Superior temporal gyrus (tissue), 1 donor: ENCODE data around the gene ABCA7.
"Not testable (repeated sequence)": the region's sequence is repeated elsewhere in the genome, so short reads cannot be mapped to it uniquely, and the experiment has no call there.

Experiments used
- DNase-seq: peaks from one replicate; pipeline ENCODE4 v3.0.0-alpha.2; 2016; ENCODE audit errors: extremely low spot score

The ABCA7 gene

DNA sequence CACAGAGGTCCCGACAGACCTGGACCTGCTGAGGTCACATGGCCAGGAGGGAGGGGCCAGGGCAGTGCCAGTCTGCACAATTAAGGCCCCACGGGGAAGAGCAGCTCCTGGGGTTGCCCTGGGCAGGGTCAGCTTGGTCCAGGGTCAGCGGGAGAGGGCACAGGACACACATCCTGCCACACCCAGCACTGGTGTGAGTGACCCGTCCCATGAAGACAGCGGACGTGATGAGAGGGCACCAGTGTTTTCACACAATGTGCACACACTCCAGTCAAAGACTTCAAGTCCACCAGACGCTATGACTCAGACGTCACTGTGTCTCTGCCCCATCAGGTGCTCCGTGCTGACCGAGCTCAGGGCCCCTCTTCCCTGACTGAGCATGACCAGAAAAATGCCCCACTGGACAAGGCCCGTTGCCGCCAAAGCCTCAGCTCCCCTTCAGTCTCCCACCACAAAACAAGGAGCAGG lies 23.2 kb upstream of the ABCA7 start:
- DNase-seq: no peak

DNA sequence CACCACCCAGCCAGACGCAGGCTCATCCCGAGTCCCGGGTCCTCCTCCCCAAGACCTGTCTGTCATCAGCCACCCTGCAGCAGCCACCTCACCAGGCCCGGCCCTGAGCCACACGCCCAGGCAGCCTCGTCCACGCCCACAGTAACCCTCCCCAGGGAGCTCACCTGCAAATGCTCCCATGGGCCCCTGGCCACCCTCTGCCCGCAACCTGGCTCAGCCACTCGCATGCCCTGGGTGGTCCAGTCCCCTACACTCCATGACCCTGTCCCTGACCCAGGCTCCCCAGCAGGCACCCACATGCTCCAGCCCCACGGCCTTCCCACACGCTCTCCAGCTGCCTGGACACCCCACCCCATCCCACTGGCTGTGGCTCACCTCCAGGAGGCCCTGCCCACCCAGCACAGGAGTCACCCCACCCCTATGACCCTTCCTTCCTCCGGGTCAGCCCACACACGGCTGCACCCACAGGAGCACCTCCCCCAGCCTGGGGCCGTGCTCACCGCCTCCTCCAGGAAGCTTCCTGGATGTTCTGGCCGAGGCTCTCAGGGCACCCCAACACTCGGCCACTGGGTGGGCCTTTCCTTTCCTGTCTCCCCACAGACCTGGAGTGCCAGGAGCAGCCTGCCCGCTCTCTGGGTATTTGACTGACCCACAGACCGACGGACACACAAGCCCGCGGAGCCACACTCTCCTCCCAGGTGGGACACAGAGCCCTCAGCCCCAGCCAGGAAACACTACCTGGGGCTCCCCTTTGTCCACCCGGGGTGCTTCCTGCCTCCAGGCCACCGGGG lies 22.6 kb upstream of the ABCA7 start:
- no peak for DNase-seq

GRCh38 chr19:1017906-1018305 lies 22.0 kb upstream of the ABCA7 start:
- no peak for DNase-seq

- DNase-seq: no peak
These were observed 21.5 kb upstream of the ABCA7 start for GRCh38 chr19:1018393-1018792.

DNA sequence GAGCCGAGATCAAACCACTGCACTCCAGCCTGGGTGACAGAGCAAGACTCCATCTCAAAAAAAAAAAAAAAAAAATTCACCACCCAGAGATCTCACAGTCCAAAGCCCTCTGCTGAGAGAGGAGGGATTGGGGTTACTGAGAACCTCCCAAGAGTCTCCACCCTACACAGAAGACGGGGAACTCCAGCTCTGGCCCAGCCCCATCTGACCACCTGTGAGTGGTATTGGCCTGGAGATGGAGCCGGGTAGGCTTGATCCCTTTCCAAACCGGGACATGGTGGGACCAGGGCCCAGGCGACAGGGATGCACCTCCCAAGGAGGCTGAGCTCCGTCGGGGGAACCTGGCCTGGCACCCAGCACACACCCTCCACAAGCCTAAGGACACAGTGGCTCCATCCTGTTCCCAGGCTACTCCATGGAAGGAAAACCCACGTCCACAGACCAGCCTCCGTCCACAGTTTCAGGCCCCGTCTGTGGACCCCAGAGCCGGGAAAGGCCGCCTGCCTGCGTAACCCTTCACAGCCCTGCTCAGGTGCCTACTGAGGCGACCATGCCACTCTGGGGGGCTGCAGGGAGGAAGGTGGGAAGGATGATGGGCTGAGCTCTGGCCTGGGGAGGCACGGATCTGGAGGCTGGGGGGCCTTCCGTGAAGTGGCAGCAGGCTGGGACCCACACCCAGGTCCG lies 20.8 kb upstream of the ABCA7 start:
- no peak for DNase-seq

- DNase-seq: no peak
These were observed 20.3 kb upstream of the ABCA7 start for GRCh38 chr19:1019616-1019961.

DNA sequence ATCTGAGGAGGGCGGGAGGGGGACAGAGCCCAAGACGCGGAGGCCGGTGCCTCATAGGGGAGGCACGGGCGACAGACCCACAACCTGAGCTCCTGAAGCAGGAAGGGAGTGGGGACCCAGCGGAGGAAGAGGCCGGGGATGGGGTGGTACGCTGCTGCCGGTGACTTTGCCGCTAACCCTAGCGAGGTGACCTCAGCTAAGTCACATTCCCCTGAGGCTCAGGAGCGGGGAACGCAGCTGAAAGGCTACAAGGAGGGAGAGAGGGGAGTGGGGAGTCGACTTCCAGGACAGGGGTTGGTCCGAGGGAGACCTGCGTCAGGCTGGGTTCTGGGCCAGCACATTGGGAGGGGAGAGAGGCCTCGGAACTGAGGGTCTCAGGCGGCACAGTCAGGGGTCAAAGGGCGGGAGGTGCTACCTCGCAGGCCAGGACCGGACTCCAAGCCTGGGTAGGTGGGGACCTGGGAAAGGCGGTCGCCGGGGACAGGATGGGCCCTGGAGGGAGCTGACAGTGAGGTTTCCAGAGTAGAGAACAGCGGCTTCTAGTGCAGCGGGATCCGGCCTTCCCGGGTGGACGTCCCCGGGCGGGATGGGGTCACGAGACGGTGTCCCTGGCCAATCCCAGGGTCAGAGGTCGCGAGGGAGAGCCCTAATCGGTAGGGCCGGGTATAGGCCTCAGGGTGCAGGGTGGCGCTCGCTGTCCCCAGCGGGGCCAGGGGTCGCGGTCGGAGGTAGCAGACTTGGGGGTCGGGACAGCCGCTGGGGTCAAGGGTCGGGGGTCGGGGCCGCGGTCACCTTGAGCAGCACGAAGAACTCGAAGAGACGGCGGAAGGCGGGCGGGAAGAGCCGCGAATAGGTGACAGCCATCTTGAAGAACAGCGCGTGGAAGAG lies 19.7 kb upstream of the ABCA7 start:
- no peak for DNase-seq

DNA sequence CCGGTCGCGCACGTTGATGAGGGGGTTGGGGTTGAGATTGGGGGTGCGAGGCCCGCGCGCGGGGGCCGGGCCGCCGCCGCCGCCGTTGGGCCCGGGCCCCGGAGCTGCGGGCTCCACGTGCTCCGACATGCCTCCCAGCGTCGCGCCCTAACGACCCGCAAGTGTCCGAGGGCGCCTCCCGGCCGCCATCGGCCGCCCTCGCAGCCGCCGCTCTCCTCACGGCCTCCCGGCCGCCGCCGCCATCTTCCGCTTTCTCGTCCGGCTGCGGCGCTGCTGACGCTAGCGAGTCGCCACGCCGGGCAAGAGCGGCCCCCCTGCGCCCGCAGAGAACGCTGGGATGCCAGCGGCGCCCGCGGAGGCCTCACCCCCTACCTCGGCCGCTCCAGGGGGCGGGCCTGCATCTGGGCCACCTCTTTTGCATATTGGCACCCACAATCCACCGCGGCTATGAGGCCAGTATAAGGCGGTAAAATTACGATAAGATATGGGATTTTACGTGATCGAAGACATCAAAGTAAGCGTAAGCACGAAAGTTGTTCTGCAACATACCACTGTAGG lies 19.0 kb upstream of the ABCA7 start, which contains the start of gene TMEM259:
Gene TMEM259 (minus strand): TSS at position 256 of the 558 bp plus-strand sequence. CDS start 127 bp downstream, at position 129.
- DNase-seq: peak; percentile 99

GRCh38 chr19:1023883-1024188 lies 16.1 kb upstream of the ABCA7 start:
- DNase-seq: not testable (repeated sequence)

GRCh38 chr19:1025080-1025479 lies 14.8 kb upstream of the ABCA7 start:
- not testable (repeated sequence) for DNase-seq

- no peak for DNase-seq
These were observed 13.7 kb upstream of the ABCA7 start, which contains the start of gene CNN2 for GRCh38 chr19:1025960-1026782. Gene CNN2 (plus strand): TSS chr19:1026608. CDS start chr19:1026662, 54 bp downstream.

DNA sequence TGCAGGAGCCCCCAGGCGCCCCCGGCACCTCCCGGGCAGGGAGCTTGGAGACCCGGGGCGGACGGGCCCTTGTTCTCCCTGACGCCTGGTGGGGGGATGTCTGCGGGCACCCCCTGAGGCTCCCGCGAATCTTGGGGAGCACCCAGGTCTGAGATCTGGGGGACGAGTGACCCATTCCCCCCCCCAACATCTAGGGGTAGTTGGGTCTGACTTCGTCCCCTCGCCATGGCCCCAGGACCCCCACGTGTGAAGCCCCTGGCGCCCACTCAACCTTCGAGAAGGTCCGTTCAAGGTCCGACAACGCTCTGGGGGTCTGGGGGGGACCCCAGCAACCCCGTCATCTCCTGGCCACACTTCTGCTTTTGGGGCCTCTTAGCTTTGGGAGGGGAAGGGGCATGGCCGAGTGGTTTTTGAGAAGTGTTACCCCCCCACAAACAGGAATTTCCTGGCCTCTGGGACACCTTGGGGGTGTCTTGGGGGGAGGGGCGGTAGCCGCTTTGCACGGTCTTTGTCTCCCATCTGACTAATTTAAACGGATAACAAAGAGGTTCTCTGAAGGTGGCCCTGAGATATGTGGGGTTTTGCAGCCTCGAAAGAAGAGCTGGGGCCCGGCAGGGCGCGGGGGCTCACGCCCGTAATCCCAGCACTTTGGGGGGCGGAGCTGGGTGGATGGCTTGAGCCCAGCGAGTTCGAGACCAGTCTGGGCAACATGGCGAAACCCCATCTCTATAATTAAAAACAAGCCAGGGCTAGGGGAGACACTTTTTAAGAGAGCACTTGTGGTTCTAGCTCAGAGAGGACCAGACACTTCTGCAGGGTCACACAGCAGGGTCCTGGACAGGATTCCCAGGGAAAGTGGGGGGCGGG lies 12.9 kb upstream of the ABCA7 start:
- DNase-seq: no peak

DNA sequence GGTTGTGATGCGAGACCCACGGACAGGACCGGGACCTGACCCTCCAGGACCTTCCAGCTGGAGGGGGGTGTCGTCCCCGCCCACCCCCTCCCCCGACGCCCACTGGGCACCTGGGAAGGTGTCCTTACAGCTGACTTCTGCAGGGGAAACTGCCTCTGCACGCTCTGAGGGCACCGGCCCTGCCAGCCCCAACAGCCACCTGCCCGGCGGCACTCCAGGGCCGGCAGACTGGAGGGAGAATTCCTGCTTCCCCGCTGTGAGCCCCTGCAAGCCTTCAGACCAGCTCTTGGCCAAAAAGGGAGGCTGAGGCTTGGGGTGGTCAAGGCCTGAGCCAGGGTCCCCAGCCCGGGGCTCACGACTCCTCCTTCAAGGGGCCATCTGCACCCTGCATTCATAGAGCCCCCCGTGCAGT lies 12.3 kb upstream of the ABCA7 start:
- no peak for DNase-seq

DNA sequence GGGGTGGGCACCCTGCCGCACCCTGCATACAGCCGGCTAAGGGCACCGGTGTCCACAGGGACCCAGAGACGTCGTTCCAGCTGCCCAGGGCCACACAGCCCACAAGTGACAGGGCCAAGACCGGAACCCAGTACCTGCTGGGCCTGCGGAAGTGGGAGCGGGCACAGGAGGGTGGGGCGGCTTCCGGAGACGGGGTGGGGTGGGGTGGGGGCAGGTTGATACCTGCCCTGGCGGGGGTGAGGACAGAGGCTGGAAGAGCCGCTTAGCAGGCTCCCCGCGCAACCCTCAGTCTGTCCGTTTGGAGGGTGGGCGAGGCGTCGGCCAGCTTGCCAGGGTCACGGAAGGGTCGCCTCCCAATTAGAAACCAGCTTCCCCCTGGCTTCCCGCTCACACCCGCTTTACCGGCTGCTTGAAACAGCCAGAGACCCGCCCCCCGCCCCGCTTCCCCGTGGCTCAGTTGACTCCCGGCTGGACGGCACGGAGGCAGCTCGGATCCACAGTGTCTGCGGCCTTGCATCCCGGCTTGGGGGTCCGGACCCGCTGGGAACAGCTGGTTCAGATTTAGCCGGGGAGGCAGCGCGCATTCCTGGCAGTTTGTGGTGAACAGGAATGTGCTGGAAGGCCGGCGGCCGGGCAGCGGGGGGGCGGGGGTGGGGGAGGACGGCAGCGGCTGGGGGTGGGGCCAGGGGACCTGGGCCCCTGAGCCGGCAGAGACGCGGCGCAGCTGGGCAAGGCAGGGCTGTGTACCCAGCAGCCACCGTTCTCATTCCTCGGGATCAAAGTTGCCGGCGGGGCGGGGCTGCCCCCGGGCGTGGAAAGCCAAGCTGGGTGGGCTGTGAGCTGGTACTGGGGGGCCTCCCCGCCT lies 11.6 kb upstream of the ABCA7 start:
- no peak for DNase-seq

GRCh38 chr19:1032264-1032867 lies 7.5 kb upstream of the ABCA7 start:
- no peak for DNase-seq

DNA sequence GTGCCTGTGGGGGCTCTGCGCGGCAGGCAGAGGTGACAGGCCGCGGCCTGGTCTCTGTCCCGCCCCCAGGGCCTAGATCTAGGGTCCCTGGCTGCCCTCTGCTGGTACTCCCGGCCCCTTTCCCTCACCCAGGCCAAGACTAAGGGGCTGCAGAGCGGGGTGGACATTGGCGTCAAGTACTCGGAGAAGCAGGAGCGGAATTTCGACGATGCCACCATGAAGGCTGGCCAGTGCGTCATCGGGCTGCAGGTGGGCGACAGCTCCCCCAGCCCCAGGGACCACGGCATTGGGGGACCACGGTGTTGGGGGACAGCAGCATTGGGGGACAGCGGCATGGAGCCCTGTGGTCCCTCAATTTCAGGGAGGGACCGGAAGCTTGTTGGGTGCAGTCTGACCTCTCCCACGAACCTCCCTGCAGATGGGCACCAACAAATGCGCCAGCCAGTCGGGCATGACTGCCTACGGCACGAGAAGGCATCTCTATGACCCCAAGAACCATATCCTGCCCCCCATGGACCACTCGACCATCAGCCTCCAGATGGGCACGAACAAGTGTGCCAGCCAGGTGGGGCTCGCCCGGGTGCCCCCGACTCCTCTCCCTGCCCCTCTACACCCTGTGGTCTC lies 3.8 kb upstream of the ABCA7 start:
- no peak for DNase-seq

DNA sequence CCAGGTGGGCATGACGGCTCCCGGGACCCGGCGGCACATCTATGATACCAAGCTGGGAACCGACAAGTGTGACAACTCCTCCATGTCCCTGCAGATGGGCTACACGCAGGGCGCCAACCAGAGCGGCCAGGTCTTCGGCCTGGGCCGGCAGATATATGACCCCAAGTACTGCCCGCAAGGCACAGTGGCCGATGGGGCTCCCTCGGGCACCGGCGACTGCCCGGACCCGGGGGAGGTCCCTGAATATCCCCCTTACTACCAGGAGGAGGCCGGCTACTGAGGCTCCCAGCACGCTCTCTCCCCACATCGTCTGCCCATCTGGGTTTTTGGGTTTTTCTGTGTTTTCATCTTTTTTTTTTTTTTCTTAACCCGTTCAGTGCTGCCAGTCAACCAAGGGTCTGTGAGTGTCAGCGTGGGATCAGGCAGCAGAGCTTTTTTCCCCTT lies 2.3 kb upstream of the ABCA7 start:
- no peak for DNase-seq
